A549 (cell line): ENCODE data around the gene PCDH15. TPM values are rescaled to one million over a fixed set of nuclear protein-coding genes. Genes with fewer than 3 reads are reported as not detected.

ENCODE experiments used
- ATAC-seq, 2 experiments: fragments of 200-7000 bp in 1 of 2; fragments of >200 bp in 1 of 2; cut with Nextera tagmentation in 1 of 2; cut with Tn5 transposase in 1 of 2; 3 replicates each; pipeline versions ENCODE4 v1.8.0 to v1.9.1; 2018 to 2020; ENCODE audit warnings: mild to moderate bottlenecking in 1 of 2, moderate library complexity in 1 of 2
- CTCF ChIA-PET: fragments of 300-600 bp; sonication (Branson Sonifier 250); formaldehyde crosslinking; extraction: SDS; loops from one replicate; lab custom pipeline; 2021; ENCODE audit warnings: antibody characterized with exemption, inconsistent platforms; lab: Yijun Ruan, JAX
- POLR2A ChIA-PET: fragments of 350-600 bp; formaldehyde crosslinking; extraction: SDS; loops from one replicate; lab custom pipeline; 2021; ENCODE audit warnings: antibody characterized with exemption, inconsistent platforms; lab: Yijun Ruan, JAX
- DNase-seq, 2 experiments: peaks; one replicate each; pipeline versions ENCODE4 v3.0.0 to v3.0.0-alpha.2; 2011 to 2016; ENCODE audit warnings: low read depth in 1 of 2, low spot score in 1 of 2
- FAIRE-seq: peaks from 2 replicates; lab custom pipeline; 2011; peaks lifted over from hg19 to GRCh38; lab: Jason Lieb, UNC
- H3K27ac ChIP-seq, 2 experiments: fragments of >200 bp; sonication (Bioruptor Twin); formaldehyde crosslinking; 3 replicates each; pipeline ENCODE4 v1.5.1; 2016 to 2017
- H3K4me1 ChIP-seq: fragments of >200 bp; sonication (Bioruptor Twin); formaldehyde crosslinking; 3 replicates; pipeline ENCODE4 v1.6.1; 2016
- H3K4me2 ChIP-seq: fragments of >200 bp; sonication (Bioruptor Twin); formaldehyde crosslinking; 3 replicates; pipeline ENCODE4 v1.6.1; 2016
- H3K4me3 ChIP-seq: fragments of >200 bp; sonication (Bioruptor Twin); formaldehyde crosslinking; 3 replicates; pipeline ENCODE4 v1.5.1; 2016
- H3K9me3 ChIP-seq: fragments of >200 bp; sonication (Bioruptor Twin); formaldehyde crosslinking; 3 replicates; pipeline ENCODE4 v1.6.1; 2016
- CEBPB ChIP-seq, 2 experiments: fragments of >200 bp in 1 of 2; sonication (Bioruptor Twin) in 1 of 2; formaldehyde crosslinking in 1 of 2; IDR thresholded peaks; 2 replicates each; pipeline ENCODE4 v1.6.1; 2012 to 2016
- EP300 ChIP-seq, 2 experiments: fragments of >200 bp; sonication (Bioruptor Twin); formaldehyde crosslinking; IDR thresholded peaks; 2 replicates in 1 of 2; 3 replicates in 1 of 2; pipeline ENCODE4 v1.6.1; 2016 to 2017
- ESRRA ChIP-seq: fragments of 150-350 bp; IDR thresholded peaks from 2 replicates; pipeline ENCODE4 v1.6.1; 2014; ENCODE audit warnings: mild to moderate bottlenecking, low read length, borderline replicate concordance
- FOSB ChIP-seq: fragments of 250-450 bp; sonication (Bioruptor Pico); IDR thresholded peaks from 2 replicates; pipeline ENCODE4 v1.5.0; 2020; ENCODE audit warnings: mild to moderate bottlenecking, moderate library complexity
- HDAC2 ChIP-seq: fragments of 200-600 bp; sonication (generic); IDR thresholded peaks from 2 replicates; pipeline ENCODE4 v1.6.1; 2016
- HOXB13 ChIP-seq: fragments of 250-450 bp; sonication (Bioruptor Pico); IDR thresholded peaks from 2 replicates; pipeline ENCODE4 v1.5.0; 2020; ENCODE audit warnings: low read depth, mild to moderate bottlenecking, moderate library complexity
- JUNB ChIP-seq: fragments of >200 bp; sonication (Bioruptor Twin); formaldehyde crosslinking; IDR thresholded peaks from 2 replicates; pipeline ENCODE4 v1.6.1; 2016
- NPAS2 ChIP-seq: fragments of 250-450 bp; sonication (Bioruptor Pico); IDR thresholded peaks from 2 replicates; pipeline ENCODE4 v1.8.0; 2022; ENCODE audit warnings: mild to moderate bottlenecking, moderate library complexity, borderline replicate concordance
- PHF8 ChIP-seq: fragments of 200-600 bp; sonication (generic); IDR thresholded peaks from 2 replicates; pipeline ENCODE4 v1.6.1; 2016; ENCODE audit warnings: low read depth, mild to moderate bottlenecking, antibody characterized with exemption, moderate library complexity, borderline replicate concordance
- RAD21 ChIP-seq, 2 experiments: fragments of >200 bp in 1 of 2; sonication (Bioruptor Twin) in 1 of 2; formaldehyde crosslinking in 1 of 2; IDR thresholded peaks in 1 of 2; conservative IDR thresholded peaks in 1 of 2; 2 replicates in 1 of 2; 3 replicates in 1 of 2; pipeline ENCODE4 v1.6.1; 2012 to 2018; ENCODE audit warnings: inconsistent platforms in 1 of 2
- RARB ChIP-seq: fragments of 250-450 bp; sonication (Bioruptor Pico); IDR thresholded peaks from 2 replicates; pipeline ENCODE4 v1.8.0; 2021; ENCODE audit warnings: mild to moderate bottlenecking, moderate library complexity
- RNF2 ChIP-seq: fragments of 200-600 bp; sonication (generic); IDR thresholded peaks from 2 replicates; pipeline ENCODE4 v1.6.1; 2016; ENCODE audit warnings: low read depth, mild to moderate bottlenecking, antibody characterized with exemption, moderate library complexity, borderline replicate concordance
- SMC3 ChIP-seq: fragments of >200 bp; sonication (Bioruptor Twin); formaldehyde crosslinking; IDR thresholded peaks from 3 replicates; pipeline ENCODE4 v1.6.1; 2018; ENCODE audit warnings: inconsistent platforms
- TFCP2L1 ChIP-seq: fragments of 250-450 bp; sonication (Bioruptor Pico); IDR thresholded peaks from 2 replicates; pipeline ENCODE4 v1.5.0; 2021; ENCODE audit warnings: mild to moderate bottlenecking
- ZC3H11A ChIP-seq: fragments of 450-650 bp; IDR thresholded peaks from 2 replicates; pipeline ENCODE4 v1.6.1; 2014; ENCODE audit warnings: antibody characterized with exemption, mild to moderate bottlenecking
- ZNF302 ChIP-seq: fragments of 250-450 bp; sonication (Bioruptor Pico); IDR thresholded peaks from 2 replicates; pipeline ENCODE4 v1.9.0; 2021; ENCODE audit warnings: inconsistent platforms, mild to moderate bottlenecking, moderate library complexity
- ZSCAN20 ChIP-seq: fragments of 250-450 bp; sonication (Bioruptor Pico); IDR thresholded peaks from 2 replicates; pipeline ENCODE4 v1.8.0; 2022; ENCODE audit warnings: mild to moderate bottlenecking, moderate library complexity
- WGBS: methylation state at CpG from one replicate; pipeline ENCODE4 v1.1.6; 2017; ENCODE audit errors: missing lambda C conversion rate; 5-methylcytosine and 5-hydroxymethylcytosine counted together
- polyA plus RNA-seq, 4 experiments: library from polyadenylated mRNA; depleted of rRNA in 3 of 4; stranded (reverse); fragments of >200 nt; fragmentation: RNase III in 1 of 4; extraction: RNeasy Plus Mini Kit Qiagen cat#74134 plus additional on column Dnase treatment in 1 of 4; gene quantifications; 2 replicates in 3 of 4; 3 replicates in 1 of 4; pipeline ENCODE4 v1.2.3, GENCODE V29; 2011 to 2017
- TF ChIP-seq, protein P1 (sequence below): IDR thresholded peaks from 2 replicates; pipeline ENCODE4 v1.6.1; 2012
- TF ChIP-seq, protein P2 (sequence below): fragments of 150-350 bp; IDR thresholded peaks from 2 replicates; pipeline ENCODE4 v1.6.1; 2014; ENCODE audit warnings: low read depth, mild to moderate bottlenecking, low read length
- TF ChIP-seq, protein P3 (sequence below): fragments of 200-600 bp; sonication (generic); IDR thresholded peaks from 2 replicates; pipeline ENCODE4 v1.6.1; 2016; ENCODE audit warnings: antibody characterized with exemption, mild to moderate bottlenecking, moderate library complexity
- TF ChIP-seq, protein P4 (sequence below): fragments of >200 bp; sonication (Bioruptor Twin); formaldehyde crosslinking; IDR thresholded peaks from 2 replicates; pipeline ENCODE4 v1.6.1; 2016
- TF ChIP-seq, protein P5 (sequence below): fragments of 450-650 bp; IDR thresholded peaks from 2 replicates; pipeline ENCODE4 v1.6.1; 2014; ENCODE audit warnings: antibody characterized with exemption
- TF ChIP-seq, protein P6 (sequence below): fragments of >200 bp; sonication (Bioruptor Twin); formaldehyde crosslinking; IDR thresholded peaks from 3 replicates; pipeline ENCODE4 v1.5.1; 2016
- TF ChIP-seq, protein P7 (sequence below): fragments of 250-450 bp; sonication (Bioruptor Pico); IDR thresholded peaks from 2 replicates; pipeline ENCODE4 v1.5.0; 2021; ENCODE audit warnings: mild to moderate bottlenecking, moderate library complexity, borderline replicate concordance

The PCDH15 gene
- polyA plus RNA-seq, 2 of the 4 experiments (the other 2 are of a cell fraction), result 0.03 TPM; not detected in 1

DNA sequence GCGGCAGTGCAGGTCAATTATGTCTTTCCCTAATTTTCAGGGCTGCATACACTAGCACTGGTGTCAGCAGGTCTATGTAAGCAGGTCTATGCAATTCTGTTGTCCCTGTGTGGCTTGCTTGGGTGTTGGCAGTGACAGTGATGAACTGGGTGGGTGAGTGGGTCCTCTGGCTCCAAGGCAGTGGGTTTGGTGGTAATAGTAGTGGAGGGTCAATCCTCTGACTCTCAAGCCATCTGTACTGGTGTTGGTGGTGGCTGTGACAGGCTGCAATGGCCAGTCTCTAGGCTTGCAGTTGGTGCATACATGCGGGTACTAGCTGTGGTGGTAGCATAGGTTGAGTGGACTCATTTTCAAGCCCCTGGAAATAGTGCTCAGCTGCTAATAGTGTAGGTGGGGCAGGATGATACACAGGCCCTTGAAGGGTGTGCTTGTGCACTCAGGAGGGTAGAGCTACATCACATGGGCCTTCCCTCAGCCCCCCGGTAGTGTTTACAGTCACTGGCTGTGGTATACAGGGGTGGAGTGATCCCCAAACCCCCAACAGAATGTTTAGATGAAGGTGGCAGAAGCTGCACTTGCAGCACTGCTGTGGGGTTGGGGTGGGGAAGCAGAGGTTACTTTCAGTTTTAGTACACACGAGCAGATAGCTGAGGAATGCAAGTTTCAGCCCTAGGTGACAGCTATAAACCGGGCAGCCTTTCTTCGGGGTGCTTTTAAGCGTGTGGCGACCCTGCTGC lies 331.3 kb downstream of the PCDH15 start:
- CTCF ChIA-PET, result no interaction called here

DNA sequence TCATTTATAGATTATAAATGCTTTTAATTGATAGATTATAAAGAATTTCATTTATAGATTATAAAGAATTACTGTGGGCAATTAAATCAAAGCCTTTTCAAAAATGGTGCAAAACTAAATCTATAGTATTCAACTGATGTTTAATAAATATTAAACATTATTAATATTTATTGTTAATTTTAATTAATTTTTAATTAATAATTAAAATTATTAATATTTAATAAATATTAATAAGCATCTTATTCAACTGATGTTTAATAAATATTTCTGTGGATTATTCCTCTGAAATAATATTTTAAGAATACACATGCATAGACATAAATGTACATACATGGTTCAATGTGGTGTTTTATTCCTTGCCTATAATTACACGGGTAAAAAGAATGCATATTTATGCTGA lies 346.8 kb downstream of the PCDH15 start:
- ATAC-seq, result no peak
- ChIA-PET POLR2A (no interaction called here), CTCF (no interaction called here)
- WGBS, result 2% methylated on average over 1 of the region's 1 CpG
- DNase-seq, result no peak
- Histone ChIP-seq H3K4me2 (no peak overlapping the region), H3K4me3 (no peak overlapping the region), H3K4me1 (no peaks in the 10 kb centered on the region), H3K27ac (no peak overlapping the region), H3K9me3 (no peaks in the 10 kb centered on the region)
- FAIRE-seq, result no peak
- no peak for TF ChIP-seq ZC3H11A

More for the DNA sequence above, 331.3 kb downstream of the PCDH15 start:
- 3% methylated on average over 7 of the region's 8 CpGs for WGBS
- TF ChIP-seq, protein P1, sequence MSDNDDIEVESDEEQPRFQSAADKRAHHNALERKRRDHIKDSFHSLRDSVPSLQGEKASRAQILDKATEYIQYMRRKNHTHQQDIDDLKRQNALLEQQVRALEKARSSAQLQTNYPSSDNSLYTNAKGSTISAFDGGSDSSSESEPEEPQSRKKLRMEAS, result no peak
- TF ChIP-seq EP300 (IDR thresholded peaks at IDR 0.05), result no peak
- TF ChIP-seq FOSB, result no peak
- no peak for TF ChIP-seq RARB
- no peak for TF ChIP-seq NPAS2 (CRISPR knock-in tag)
- TF ChIP-seq, protein P2, sequence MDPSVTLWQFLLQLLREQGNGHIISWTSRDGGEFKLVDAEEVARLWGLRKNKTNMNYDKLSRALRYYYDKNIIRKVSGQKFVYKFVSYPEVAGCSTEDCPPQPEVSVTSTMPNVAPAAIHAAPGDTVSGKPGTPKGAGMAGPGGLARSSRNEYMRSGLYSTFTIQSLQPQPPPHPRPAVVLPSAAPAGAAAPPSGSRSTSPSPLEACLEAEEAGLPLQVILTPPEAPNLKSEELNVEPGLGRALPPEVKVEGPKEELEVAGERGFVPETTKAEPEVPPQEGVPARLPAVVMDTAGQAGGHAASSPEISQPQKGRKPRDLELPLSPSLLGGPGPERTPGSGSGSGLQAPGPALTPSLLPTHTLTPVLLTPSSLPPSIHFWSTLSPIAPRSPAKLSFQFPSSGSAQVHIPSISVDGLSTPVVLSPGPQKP, result no peak
- TF ChIP-seq RAD21 (conservative IDR thresholded peaks at IDR 0.05 in 1 of 2, IDR thresholded peaks at IDR 0.05 in 1 of 2), result no peak
- no peak for TF ChIP-seq ZSCAN20
- no peak for TF ChIP-seq CEBPB (IDR thresholded peaks at IDR 0.05)
- TF ChIP-seq, protein P3, sequence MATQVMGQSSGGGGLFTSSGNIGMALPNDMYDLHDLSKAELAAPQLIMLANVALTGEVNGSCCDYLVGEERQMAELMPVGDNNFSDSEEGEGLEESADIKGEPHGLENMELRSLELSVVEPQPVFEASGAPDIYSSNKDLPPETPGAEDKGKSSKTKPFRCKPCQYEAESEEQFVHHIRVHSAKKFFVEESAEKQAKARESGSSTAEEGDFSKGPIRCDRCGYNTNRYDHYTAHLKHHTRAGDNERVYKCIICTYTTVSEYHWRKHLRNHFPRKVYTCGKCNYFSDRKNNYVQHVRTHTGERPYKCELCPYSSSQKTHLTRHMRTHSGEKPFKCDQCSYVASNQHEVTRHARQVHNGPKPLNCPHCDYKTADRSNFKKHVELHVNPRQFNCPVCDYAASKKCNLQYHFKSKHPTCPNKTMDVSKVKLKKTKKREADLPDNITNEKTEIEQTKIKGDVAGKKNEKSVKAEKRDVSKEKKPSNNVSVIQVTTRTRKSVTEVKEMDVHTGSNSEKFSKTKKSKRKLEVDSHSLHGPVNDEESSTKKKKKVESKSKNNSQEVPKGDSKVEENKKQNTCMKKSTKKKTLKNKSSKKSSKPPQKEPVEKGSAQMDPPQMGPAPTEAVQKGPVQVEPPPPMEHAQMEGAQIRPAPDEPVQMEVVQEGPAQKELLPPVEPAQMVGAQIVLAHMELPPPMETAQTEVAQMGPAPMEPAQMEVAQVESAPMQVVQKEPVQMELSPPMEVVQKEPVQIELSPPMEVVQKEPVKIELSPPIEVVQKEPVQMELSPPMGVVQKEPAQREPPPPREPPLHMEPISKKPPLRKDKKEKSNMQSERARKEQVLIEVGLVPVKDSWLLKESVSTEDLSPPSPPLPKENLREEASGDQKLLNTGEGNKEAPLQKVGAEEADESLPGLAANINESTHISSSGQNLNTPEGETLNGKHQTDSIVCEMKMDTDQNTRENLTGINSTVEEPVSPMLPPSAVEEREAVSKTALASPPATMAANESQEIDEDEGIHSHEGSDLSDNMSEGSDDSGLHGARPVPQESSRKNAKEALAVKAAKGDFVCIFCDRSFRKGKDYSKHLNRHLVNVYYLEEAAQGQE, result no peak
- no peak for TF ChIP-seq HDAC2
- TF ChIP-seq TFCP2L1, result no peak
- TF ChIP-seq, protein P4, sequence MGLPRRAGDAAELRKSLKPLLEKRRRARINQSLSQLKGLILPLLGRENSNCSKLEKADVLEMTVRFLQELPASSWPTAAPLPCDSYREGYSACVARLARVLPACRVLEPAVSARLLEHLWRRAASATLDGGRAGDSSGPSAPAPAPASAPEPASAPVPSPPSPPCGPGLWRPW, result no peak
- no peak for TF ChIP-seq JUNB
- TF ChIP-seq, protein P5, sequence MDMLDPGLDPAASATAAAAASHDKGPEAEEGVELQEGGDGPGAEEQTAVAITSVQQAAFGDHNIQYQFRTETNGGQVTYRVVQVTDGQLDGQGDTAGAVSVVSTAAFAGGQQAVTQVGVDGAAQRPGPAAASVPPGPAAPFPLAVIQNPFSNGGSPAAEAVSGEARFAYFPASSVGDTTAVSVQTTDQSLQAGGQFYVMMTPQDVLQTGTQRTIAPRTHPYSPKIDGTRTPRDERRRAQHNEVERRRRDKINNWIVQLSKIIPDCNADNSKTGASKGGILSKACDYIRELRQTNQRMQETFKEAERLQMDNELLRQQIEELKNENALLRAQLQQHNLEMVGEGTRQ, result no peak
- no peak overlapping the region for H3K27ac ChIP-seq
- ATAC-seq, result no peak
- no peaks in the 10 kb centered on the region; the same call in 2 of the 3 replicates for H3K9me3 ChIP-seq
- no peak overlapping the region for H3K4me2 ChIP-seq
- no peaks in the 10 kb centered on the region for H3K4me1 ChIP-seq
- no peak for DNase-seq
- no peak for FAIRE-seq
- no peak overlapping the region for H3K4me3 ChIP-seq
- POLR2A ChIA-PET, result no interaction called here

DNA sequence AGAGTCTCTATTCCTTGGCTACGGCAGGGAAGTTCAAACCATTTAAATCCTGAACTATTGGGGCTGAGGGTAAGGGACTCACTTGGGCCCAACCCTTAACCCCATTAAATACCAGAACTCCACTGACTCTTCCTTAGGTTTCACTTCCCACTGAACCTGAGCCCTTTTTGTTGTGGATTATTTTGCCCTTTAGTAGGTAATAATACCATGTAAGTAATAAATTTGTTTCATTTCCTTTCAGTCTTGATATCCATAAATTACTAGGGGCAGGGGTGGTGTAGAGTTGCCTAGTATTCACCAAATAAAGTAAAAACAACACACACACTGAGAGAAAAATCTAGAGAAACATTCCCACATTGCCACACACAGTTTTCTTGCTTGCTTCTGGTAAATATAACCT lies 352.0 kb downstream of the PCDH15 start:
- H3K4me1 ChIP-seq, result no peaks in the 10 kb centered on the region
- CTCF ChIA-PET, result no interaction called here
- POLR2A ChIA-PET, result no interaction called here
- no peak overlapping the region for H3K4me2 ChIP-seq
- H3K27ac ChIP-seq, result no peak overlapping the region
- H3K4me3 ChIP-seq, result no peak overlapping the region
- ATAC-seq (no peak), DNase-seq (no peak), FAIRE-seq (no peak)
- no peaks in the 10 kb centered on the region for H3K9me3 ChIP-seq
- WGBS, result 12% methylated on average over 1 of the region's 1 CpG
- TF ChIP-seq, protein P6, sequence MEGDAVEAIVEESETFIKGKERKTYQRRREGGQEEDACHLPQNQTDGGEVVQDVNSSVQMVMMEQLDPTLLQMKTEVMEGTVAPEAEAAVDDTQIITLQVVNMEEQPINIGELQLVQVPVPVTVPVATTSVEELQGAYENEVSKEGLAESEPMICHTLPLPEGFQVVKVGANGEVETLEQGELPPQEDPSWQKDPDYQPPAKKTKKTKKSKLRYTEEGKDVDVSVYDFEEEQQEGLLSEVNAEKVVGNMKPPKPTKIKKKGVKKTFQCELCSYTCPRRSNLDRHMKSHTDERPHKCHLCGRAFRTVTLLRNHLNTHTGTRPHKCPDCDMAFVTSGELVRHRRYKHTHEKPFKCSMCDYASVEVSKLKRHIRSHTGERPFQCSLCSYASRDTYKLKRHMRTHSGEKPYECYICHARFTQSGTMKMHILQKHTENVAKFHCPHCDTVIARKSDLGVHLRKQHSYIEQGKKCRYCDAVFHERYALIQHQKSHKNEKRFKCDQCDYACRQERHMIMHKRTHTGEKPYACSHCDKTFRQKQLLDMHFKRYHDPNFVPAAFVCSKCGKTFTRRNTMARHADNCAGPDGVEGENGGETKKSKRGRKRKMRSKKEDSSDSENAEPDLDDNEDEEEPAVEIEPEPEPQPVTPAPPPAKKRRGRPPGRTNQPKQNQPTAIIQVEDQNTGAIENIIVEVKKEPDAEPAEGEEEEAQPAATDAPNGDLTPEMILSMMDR, result no peak
- TF ChIP-seq, protein P7, sequence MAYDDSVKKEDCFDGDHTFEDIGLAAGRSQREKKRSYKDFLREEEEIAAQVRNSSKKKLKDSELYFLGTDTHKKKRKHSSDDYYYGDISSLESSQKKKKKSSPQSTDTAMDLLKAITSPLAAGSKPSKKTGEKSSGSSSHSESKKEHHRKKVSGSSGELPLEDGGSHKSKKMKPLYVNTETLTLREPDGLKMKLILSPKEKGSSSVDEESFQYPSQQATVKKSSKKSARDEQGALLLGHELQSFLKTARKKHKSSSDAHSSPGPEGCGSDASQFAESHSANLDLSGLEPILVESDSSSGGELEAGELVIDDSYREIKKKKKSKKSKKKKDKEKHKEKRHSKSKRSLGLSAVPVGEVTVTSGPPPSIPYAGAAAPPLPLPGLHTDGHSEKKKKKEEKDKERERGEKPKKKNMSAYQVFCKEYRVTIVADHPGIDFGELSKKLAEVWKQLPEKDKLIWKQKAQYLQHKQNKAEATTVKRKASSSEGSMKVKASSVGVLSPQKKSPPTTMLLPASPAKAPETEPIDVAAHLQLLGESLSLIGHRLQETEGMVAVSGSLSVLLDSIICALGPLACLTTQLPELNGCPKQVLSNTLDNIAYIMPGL (CRISPR knock-in tag), result no peak
- TF ChIP-seq PHF8 (no peak), RNF2 (no peak), ESRRA (no peak), HOXB13 (CRISPR knock-in tag) (no peak), SMC3 (no peak), NPAS2 (CRISPR knock-in tag) (no peak), ZNF302 (CRISPR knock-in tag) (no peak)
